ENCODE measurements around the gene DUSP21. TPM values are rescaled to one million over a fixed set of nuclear protein-coding genes. Genes with fewer than 3 reads are reported as not detected.
A peak's percentile ranks its signal among the peaks of the same experiment; 100 is the strongest.

The DUSP21 gene
- polyA plus RNA-seq, 2 of the 4 experiments (the other 2 are of a cell fraction): not detected

DNA sequence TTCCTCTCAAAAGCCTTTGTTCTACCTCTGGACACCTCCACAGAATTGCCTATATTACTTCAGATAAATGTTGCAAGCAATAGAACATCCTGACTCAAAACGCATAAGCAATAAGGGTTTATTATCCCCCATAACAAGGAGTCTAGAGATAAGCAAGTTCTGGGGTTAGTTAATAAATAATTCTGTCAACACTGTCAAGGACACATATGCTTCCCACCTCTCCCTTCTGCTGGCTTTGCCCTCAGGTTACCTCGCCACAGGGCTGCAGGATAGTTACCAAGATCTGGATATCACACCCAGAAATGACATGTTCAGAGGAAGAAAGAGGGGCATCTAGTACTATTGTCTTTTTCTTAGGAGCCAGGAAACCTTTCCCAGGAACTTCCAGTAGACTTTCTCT is 14.0 kb upstream of the DUSP21 start:
- DNase-seq (ENCODE audit: low read depth in 1 of 2, low spot score in 1 of 2) (no peak), FAIRE-seq (no peak), ATAC-seq (peak in 1 of 2 experiments; percentile 48; a peak in 1 of 6 replicates)
- CTCF ChIA-PET: no interaction called here
- no peaks in the 10 kb centered on the region for H3K9me3 ChIP-seq
- TF ChIP-seq CBX8 (IDR thresholded peaks at IDR 0.05) (no peak), KDM5A (IDR thresholded peaks at IDR 0.05) (no peak), NFE2L2 (conservative IDR thresholded peaks at IDR 0.05; ENCODE audit: low read length) (no peak), RNF2 (IDR thresholded peaks at IDR 0.05; ENCODE audit: borderline replicate concordance, low read depth) (no peak), POLR2A (IDR thresholded peaks at IDR 0.05; ENCODE audit: low read length) (no peak), SREBF2 (IDR thresholded peaks at IDR 0.05) (no peak), SMC3 (IDR thresholded peaks at IDR 0.05) (no peak), HOXA7 (CRISPR knock-in tag; IDR thresholded peaks at IDR 0.05) (no peak), FOXS1 (CRISPR knock-in tag; IDR thresholded peaks at IDR 0.05) (no peak), EHF (CRISPR knock-in tag; IDR thresholded peaks at IDR 0.05) (no peak)
- TF ChIP-seq, protein P1, sequence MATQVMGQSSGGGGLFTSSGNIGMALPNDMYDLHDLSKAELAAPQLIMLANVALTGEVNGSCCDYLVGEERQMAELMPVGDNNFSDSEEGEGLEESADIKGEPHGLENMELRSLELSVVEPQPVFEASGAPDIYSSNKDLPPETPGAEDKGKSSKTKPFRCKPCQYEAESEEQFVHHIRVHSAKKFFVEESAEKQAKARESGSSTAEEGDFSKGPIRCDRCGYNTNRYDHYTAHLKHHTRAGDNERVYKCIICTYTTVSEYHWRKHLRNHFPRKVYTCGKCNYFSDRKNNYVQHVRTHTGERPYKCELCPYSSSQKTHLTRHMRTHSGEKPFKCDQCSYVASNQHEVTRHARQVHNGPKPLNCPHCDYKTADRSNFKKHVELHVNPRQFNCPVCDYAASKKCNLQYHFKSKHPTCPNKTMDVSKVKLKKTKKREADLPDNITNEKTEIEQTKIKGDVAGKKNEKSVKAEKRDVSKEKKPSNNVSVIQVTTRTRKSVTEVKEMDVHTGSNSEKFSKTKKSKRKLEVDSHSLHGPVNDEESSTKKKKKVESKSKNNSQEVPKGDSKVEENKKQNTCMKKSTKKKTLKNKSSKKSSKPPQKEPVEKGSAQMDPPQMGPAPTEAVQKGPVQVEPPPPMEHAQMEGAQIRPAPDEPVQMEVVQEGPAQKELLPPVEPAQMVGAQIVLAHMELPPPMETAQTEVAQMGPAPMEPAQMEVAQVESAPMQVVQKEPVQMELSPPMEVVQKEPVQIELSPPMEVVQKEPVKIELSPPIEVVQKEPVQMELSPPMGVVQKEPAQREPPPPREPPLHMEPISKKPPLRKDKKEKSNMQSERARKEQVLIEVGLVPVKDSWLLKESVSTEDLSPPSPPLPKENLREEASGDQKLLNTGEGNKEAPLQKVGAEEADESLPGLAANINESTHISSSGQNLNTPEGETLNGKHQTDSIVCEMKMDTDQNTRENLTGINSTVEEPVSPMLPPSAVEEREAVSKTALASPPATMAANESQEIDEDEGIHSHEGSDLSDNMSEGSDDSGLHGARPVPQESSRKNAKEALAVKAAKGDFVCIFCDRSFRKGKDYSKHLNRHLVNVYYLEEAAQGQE (IDR thresholded peaks at IDR 0.05): no peak
- TF ChIP-seq, protein P2, sequence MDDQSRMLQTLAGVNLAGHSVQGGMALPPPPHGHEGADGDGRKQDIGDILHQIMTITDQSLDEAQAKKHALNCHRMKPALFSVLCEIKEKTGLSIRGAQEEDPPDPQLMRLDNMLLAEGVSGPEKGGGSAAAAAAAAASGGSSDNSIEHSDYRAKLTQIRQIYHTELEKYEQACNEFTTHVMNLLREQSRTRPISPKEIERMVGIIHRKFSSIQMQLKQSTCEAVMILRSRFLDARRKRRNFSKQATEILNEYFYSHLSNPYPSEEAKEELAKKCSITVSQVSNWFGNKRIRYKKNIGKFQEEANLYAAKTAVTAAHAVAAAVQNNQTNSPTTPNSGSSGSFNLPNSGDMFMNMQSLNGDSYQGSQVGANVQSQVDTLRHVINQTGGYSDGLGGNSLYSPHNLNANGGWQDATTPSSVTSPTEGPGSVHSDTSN (IDR thresholded peaks at IDR 0.05): no peak
- peaks cover 23% of the 10 kb centered on the region for H3K4me1 ChIP-seq
- peak overlapping the region; percentile 24 for H3K4me2 ChIP-seq
- POLR2A ChIA-PET: no interaction called here
- no peak overlapping the region for H3K4me3 ChIP-seq
- WGBS (ENCODE audit: missing lambda C conversion rate): 34% methylated on average over 2 of the region's 2 CpGs
- H3K27ac ChIP-seq: no peak overlapping the region; a peak in 1 of 6 replicates

DNA sequence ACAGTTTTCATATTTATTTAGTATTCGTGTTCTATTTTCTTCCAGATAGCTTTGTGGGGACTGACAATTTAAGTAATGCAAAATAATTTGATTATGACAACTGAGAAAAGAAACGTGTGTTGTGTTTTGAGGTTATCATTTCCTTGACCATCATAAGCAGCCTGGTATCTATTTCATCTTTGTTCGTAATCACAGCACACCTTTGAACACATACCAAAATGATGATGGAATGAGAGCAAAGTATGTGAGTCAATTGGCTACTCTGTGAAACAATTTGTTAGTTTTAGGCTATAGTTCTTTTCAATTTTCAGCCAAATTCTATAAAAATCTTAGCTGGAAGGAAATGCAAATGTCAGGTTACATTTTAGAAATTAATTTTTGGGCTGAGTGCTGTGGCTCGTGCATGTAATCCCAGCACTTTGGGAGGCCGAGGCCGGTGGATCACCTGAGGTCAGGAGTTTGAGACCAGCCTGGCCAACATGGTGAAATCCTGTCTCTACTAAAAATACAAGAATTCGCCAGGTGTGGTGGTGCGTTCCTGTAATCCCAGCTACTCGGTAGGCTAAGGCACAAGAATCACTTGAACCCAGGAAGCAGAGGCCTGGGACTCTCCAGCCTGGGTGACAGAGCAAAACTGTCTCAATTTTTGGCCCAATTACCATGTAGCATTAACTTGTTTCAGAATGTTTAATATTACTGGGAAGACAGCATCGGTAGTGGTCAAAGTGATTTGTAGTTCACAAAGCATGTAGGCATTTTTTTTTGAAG is 1.1 kb upstream of the DUSP21 start:
- TF ChIP-seq RARB (CRISPR knock-in tag; IDR thresholded peaks at IDR 0.05): no peak
- FAIRE-seq (peak; percentile 88), ATAC-seq (no peak)

DNA sequence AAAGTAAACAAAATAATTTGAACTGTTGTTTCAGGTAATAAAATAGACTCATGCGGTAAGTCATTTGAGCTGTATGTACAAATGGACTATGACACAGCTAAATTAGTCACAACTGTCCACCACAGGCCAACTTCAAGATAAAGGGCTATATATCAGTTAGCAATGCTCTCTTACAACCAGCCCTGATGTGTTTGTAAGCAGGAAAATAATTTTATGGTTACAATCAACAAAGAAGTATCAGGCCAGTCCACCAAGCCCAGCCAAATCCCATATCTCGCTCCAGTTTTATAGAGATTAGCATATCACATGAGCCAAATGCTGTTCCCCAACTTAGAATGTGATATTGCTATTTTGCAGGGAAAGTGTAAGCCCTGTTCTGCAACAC is 511 bp upstream of the DUSP21 start:
- no peak for TF ChIP-seq RNF2 (IDR thresholded peaks at IDR 0.05; ENCODE audit: borderline replicate concordance, low read depth)
- no peak for TF ChIP-seq NR3C1 (IDR thresholded peaks at IDR 0.05)
- no peak for TF ChIP-seq HDAC2 (IDR thresholded peaks at IDR 0.05)
- peak overlapping the region; percentile 19; the same call in 1 of the 3 replicates for H3K4me2 ChIP-seq
- FAIRE-seq: no peak
- no peaks in the 10 kb centered on the region for H3K4me1 ChIP-seq
- 57% methylated on average over 2 of the region's 2 CpGs for WGBS (ENCODE audit: missing lambda C conversion rate)
- no peaks in the 10 kb centered on the region for H3K9me3 ChIP-seq
- no peak for ATAC-seq
- POLR2A ChIA-PET: no interaction called here
- no peak overlapping the region for H3K4me3 ChIP-seq
- DNase-seq (ENCODE audit: low read depth in 1 of 2, low spot score in 1 of 2): no peak
- H3K27ac ChIP-seq: no peak overlapping the region
- CTCF ChIA-PET: no interaction called here

More for the DNA sequence above, 1.1 kb upstream of the DUSP21 start:
- ChIA-PET POLR2A (no interaction called here), CTCF (no interaction called here)
- Histone ChIP-seq H3K4me2 (peak overlapping the region; percentile 19; the same call in 1 of the 3 replicates), H3K4me1 (no peaks in the 10 kb centered on the region), H3K4me3 (no peak overlapping the region), H3K9me3 (no peaks in the 10 kb centered on the region), H3K27ac (no peak overlapping the region)
- DNase-seq (ENCODE audit: low read depth in 1 of 2, low spot score in 1 of 2): no peak
- 70% methylated on average over 10 of the region's 10 CpGs for WGBS (ENCODE audit: missing lambda C conversion rate)

DNA sequence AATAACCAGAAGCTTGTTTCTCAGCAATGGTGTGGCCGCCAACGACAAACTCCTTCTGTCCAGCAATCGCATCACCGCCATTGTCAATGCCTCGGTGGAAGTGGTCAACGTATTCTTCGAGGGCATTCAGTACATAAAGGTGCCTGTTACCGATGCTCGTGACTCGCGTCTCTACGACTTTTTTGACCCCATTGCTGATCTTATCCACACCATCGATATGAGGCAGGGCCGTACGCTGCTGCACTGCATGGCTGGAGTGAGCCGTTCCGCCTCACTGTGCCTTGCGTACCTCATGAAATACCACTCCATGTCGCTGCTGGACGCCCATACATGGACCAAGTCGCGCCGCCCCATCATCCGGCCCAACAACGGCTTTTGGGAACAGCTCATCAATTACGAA is 383 bp downstream of the DUSP21 start:
- no peaks in the 10 kb centered on the region for H3K9me3 ChIP-seq
- 97% methylated on average over 26 of the region's 26 CpGs for WGBS (ENCODE audit: missing lambda C conversion rate)
- DNase-seq (ENCODE audit: low read depth in 1 of 2, low spot score in 1 of 2): no peak
- no peak overlapping the region for H3K27ac ChIP-seq
- H3K4me3 ChIP-seq: no peak overlapping the region
- ChIA-PET POLR2A (no interaction called here), CTCF (interaction anchor here (0.5 kb wide), 1 partner anchor 893 kb away, joined by 3 read pairs; no protein-coding TSS in a partner anchor)
- FAIRE-seq: no peak
- H3K4me1 ChIP-seq: no peaks in the 10 kb centered on the region
- H3K4me2 ChIP-seq: no peak overlapping the region
- ATAC-seq: no peak
- TF ChIP-seq PHF8 (IDR thresholded peaks at IDR 0.05; ENCODE audit: borderline replicate concordance, low read depth) (no peak), FOXS1 (CRISPR knock-in tag; IDR thresholded peaks at IDR 0.05) (no peak), NFE2L2 (conservative IDR thresholded peaks at IDR 0.05; ENCODE audit: low read length) (no peak), HOXA7 (CRISPR knock-in tag; IDR thresholded peaks at IDR 0.05) (no peak), RNF2 (IDR thresholded peaks at IDR 0.05; ENCODE audit: borderline replicate concordance, low read depth) (no peak), RCOR1 (IDR thresholded peaks at IDR 0.05; ENCODE audit: low read depth, low read length) (no peak), FOSB (CRISPR knock-in tag; IDR thresholded peaks at IDR 0.05) (no peak), ZFP36 (IDR thresholded peaks at IDR 0.05; ENCODE audit: borderline replicate concordance, partially characterized antibody) (no peak), NPAS2 (CRISPR knock-in tag; IDR thresholded peaks at IDR 0.05; ENCODE audit: borderline replicate concordance) (no peak), ZSCAN20 (CRISPR knock-in tag; IDR thresholded peaks at IDR 0.05) (no peak)
- TF ChIP-seq, protein P2 (IDR thresholded peaks at IDR 0.05): no peak
- TF ChIP-seq, protein P3, sequence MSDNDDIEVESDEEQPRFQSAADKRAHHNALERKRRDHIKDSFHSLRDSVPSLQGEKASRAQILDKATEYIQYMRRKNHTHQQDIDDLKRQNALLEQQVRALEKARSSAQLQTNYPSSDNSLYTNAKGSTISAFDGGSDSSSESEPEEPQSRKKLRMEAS (IDR thresholded peaks at IDR 0.05): no peak
- TF ChIP-seq, protein P4, sequence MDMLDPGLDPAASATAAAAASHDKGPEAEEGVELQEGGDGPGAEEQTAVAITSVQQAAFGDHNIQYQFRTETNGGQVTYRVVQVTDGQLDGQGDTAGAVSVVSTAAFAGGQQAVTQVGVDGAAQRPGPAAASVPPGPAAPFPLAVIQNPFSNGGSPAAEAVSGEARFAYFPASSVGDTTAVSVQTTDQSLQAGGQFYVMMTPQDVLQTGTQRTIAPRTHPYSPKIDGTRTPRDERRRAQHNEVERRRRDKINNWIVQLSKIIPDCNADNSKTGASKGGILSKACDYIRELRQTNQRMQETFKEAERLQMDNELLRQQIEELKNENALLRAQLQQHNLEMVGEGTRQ (IDR thresholded peaks at IDR 0.05): no peak
